A673 (cell line): ENCODE results near the gene HRH3. TPM values are rescaled to one million over a fixed set of nuclear protein-coding genes. Genes with fewer than 3 reads are reported as not detected.

Experiments
- BruUV-seq: library from RNA; stranded (reverse); fragments of 400-500 nt; replicated peaks from 2 replicates; lab custom pipeline; 2021; lab: Mats Ljungman, UMichigan
- CTCF ChIA-PET: fragments of 300-600 bp; sonication (Branson Sonifier 250); formaldehyde crosslinking; loops from one replicate; lab custom pipeline; 2022; ENCODE audit warnings: antibody characterized with exemption; lab: Charles Lee
- POLR2A ChIA-PET: fragments of 300-600 bp; sonication (Branson Sonifier 250); formaldehyde crosslinking; loops from one replicate; lab custom pipeline; 2022; ENCODE audit warnings: antibody characterized with exemption; ENCODE audit not compliant: low non-redundant PET; lab: Charles Lee
- DNase-seq: peaks from one replicate; pipeline ENCODE4 v3.0.0-alpha.2; 2015; ENCODE audit warnings: low spot score
- H3K27ac ChIP-seq: fragments of 200-600 bp; sonication (generic); 2 replicates; pipeline ENCODE4 v1.5.1; 2016; ENCODE audit warnings: mixed run types, low read depth, mild to moderate bottlenecking, mixed read lengths, antibody characterized with exemption, low read length; ENCODE audit not compliant: poor library complexity, severe bottlenecking
- H3K27me3 ChIP-seq: fragments of 200-600 bp; sonication (generic); replicated peaks from 2 replicates; pipeline ENCODE4 v1.6.1; 2017; ENCODE audit warnings: mixed run types, low read depth, mild to moderate bottlenecking, mixed read lengths, antibody characterized with exemption, low read length; ENCODE audit not compliant: insufficient read depth, poor library complexity
- H3K36me3 ChIP-seq: fragments of 200-600 bp; sonication (generic); 2 replicates; pipeline ENCODE4 v1.6.1; 2016; ENCODE audit warnings: mixed run types, mild to moderate bottlenecking, mixed read lengths, antibody characterized with exemption, low read length; ENCODE audit not compliant: insufficient read depth, poor library complexity, severe bottlenecking
- H3K4me1 ChIP-seq: fragments of 200-600 bp; sonication (generic); 2 replicates; pipeline ENCODE4 v1.6.1; 2017; ENCODE audit warnings: mixed run types, mild to moderate bottlenecking, mixed read lengths, antibody characterized with exemption, low read length; ENCODE audit not compliant: insufficient read depth, poor library complexity, severe bottlenecking
- H3K4me3 ChIP-seq: fragments of 200-600 bp; sonication (generic); 2 replicates; pipeline ENCODE4 v1.5.1; 2016; ENCODE audit warnings: low read depth, mixed run types, mild to moderate bottlenecking, mixed read lengths, low read length; ENCODE audit not compliant: poor library complexity, severe bottlenecking
- H3K9me3 ChIP-seq: fragments of 200-600 bp; sonication (generic); 2 replicates; pipeline ENCODE4 v1.6.1; 2016; ENCODE audit warnings: mixed run types, low read depth, mild to moderate bottlenecking, mixed read lengths, antibody characterized with exemption, low read length; ENCODE audit not compliant: poor library complexity, severe bottlenecking
- EZH2 ChIP-seq: fragments of 200-600 bp; sonication (generic); IDR thresholded peaks from 2 replicates; pipeline ENCODE4 v1.6.1; 2017; ENCODE audit warnings: borderline replicate concordance, low read depth, mild to moderate bottlenecking, mixed read lengths, antibody characterized with exemption, low read length; ENCODE audit not compliant: poor library complexity, severe bottlenecking
- intact Hi-C: fragments of 100-400 bp; cut with micrococcal nuclease; formaldehyde crosslinking; loops from one replicate; pipeline ENCODE4 v1.10.0; 2022; ENCODE audit not compliant: unreplicated experiment
- total RNA-seq: library from RNA; stranded (reverse); gene quantifications from 2 replicates; pipeline ENCODE4 v1.2.3, GENCODE V29; 2021
- TF ChIP-seq, protein P1 (sequence below): fragments of 300-800, 200-600 bp; sonication (generic); conservative IDR thresholded peaks from 2 replicates; pipeline ENCODE4 v1.5.1; 2017; ENCODE audit warnings: low read depth, mild to moderate bottlenecking, antibody characterized with exemption, low read length, moderate library complexity, mixed read lengths

HRH3 gene
- total RNA-seq, 1 experiment from 2014 or later: not detected

DNA sequence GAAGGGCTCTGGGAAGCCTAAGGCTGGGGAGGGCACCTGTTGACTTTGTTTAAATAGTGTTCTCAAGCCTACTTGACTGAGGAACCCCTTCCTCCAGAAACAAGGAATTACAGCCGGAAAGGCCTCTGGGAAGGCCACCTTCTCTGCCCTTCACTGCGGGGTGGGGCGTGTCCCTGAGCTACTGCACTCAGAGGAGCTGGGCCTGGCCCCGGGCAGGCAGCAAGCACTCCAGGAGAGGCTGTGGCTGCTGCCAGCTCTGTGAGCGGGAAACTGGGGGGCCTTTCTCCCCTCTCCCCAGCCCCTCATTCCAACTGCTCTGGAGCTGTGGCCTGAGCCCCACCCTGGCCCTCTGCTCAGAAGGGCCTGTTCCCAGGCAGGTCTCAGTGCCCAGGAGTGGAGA is 14.3 kb upstream of the HRH3 start:
- H3K4me1 ChIP-seq: no peaks in the 10 kb centered on the region
- POLR2A ChIA-PET: no interaction called here
- intact Hi-C loops: no loop called here
- H3K27me3 ChIP-seq: no peaks in the 10 kb centered on the region
- H3K36me3 ChIP-seq: no peaks in the 10 kb centered on the region
- no peak overlapping the region for H3K27ac ChIP-seq
- CTCF ChIA-PET: no interaction called here
- TF ChIP-seq, protein P1, sequence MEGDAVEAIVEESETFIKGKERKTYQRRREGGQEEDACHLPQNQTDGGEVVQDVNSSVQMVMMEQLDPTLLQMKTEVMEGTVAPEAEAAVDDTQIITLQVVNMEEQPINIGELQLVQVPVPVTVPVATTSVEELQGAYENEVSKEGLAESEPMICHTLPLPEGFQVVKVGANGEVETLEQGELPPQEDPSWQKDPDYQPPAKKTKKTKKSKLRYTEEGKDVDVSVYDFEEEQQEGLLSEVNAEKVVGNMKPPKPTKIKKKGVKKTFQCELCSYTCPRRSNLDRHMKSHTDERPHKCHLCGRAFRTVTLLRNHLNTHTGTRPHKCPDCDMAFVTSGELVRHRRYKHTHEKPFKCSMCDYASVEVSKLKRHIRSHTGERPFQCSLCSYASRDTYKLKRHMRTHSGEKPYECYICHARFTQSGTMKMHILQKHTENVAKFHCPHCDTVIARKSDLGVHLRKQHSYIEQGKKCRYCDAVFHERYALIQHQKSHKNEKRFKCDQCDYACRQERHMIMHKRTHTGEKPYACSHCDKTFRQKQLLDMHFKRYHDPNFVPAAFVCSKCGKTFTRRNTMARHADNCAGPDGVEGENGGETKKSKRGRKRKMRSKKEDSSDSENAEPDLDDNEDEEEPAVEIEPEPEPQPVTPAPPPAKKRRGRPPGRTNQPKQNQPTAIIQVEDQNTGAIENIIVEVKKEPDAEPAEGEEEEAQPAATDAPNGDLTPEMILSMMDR: no peak
- no peak for TF ChIP-seq EZH2
- DNase-seq: no peak
- H3K9me3 ChIP-seq: no peaks in the 10 kb centered on the region
- no peak overlapping the region for H3K4me3 ChIP-seq
- BruUV-seq: no TSS peak

DNA sequence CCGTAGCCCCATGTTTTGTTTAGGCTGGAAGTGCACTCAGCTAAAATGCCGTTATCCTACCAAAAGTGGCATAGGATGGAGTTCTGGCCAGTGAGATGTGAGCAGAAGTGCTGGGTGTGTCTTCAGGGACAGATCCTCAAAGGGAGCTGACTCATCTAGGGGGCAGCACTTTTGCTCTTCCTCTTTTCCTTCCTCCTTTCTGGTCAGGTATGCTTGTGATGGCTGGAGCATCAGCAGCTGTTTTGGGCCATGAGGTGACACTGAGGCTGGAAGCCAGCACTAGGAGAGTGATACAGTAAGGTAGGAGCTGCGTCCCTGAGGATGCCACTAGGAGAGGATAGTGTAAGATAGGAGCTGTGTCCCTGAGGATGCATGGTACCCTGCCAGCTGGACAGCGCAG is 13.6 kb upstream of the HRH3 start:
- intact Hi-C loops: no loop called here
- TF ChIP-seq, protein P1: no peak
- TF ChIP-seq EZH2: no peak
- no peaks in the 10 kb centered on the region for H3K27me3 ChIP-seq
- no peak overlapping the region for H3K4me3 ChIP-seq
- CTCF ChIA-PET: no interaction called here
- no peak overlapping the region for H3K27ac ChIP-seq
- no peaks in the 10 kb centered on the region for H3K9me3 ChIP-seq
- DNase-seq: no peak
- no TSS peak for BruUV-seq
- POLR2A ChIA-PET: no interaction called here
- H3K4me1 ChIP-seq: no peaks in the 10 kb centered on the region
- no peaks in the 10 kb centered on the region for H3K36me3 ChIP-seq

DNA sequence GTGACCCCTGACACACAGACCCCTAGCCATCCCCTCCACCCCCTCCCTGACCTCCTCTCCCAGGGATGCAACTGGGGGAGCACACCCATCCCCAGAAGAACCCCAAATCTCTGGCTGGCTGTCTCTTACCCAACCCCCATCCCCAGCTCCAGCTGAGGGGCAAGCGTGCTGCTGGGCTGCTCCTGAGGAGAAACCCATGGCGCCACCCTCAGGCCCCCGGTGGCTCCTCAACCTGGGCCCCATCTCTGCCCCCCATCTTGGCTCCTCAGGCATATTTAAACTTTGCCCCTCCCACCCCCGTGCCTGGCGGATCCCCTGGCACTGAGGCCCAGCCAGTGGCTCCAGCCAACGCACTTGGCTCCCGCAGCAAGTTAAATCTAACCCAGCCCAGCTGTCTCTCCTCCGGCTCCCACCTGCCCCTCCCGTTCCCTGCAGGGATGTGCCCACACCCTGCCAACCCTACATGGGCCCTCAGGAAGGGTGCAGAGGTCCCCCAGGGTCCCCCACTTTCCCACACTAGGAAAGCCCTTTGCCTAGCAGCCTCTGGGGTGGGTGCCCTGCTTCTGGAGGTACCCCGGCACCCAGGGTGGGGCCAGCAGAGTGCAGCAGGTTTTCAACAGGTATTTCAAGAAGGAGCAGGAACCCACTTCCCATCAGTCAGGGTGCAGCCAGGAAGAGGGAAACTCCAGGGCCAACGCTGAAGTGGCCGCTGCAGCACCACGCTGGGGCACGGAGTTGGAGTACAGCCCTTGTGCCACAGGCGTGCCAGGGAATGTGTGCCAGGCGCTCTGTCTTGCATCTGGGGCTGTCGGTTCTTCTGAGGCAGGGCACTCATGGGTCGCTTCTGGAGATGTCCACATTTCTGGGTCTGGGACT is 12.9 kb upstream of the HRH3 start:
- DNase-seq: no peak
- Histone ChIP-seq H3K27ac (no peak overlapping the region), H3K4me3 (no peak overlapping the region), H3K27me3 (no peaks in the 10 kb centered on the region), H3K9me3 (no peaks in the 10 kb centered on the region), H3K36me3 (no peaks in the 10 kb centered on the region), H3K4me1 (no peaks in the 10 kb centered on the region)
- intact Hi-C loops: no loop called here
- no TSS peak for BruUV-seq
- TF ChIP-seq EZH2: no peak
- TF ChIP-seq, protein P1: 0 out of 2 replicates have a peak, but pooled peaks have one; percentile 19
- CTCF ChIA-PET: no interaction called here
- POLR2A ChIA-PET: no interaction called here
